PC-3 (cell line): ENCODE results near the gene DRD2.

ENCODE experiments used
- EZH2 ChIP-seq: fragments of 300-600 bp; sonication (generic); IDR thresholded peaks from one replicate; pipeline ENCODE4 v1.6.1; 2017; ENCODE audit warnings: antibody characterized with exemption, mild to moderate bottlenecking, low read length; ENCODE audit not compliant: unreplicated experiment
- EZH2phosphoT487 ChIP-seq: fragments of 300-600 bp; sonication (generic); IDR thresholded peaks from 2 replicates; pipeline ENCODE4 v1.6.1; 2018; ENCODE audit warnings: mild to moderate bottlenecking, antibody characterized with exemption, low read length, borderline replicate concordance
- TF ChIP-seq, protein P1 (sequence below): fragments of 300-600 bp; sonication (generic); conservative IDR thresholded peaks from 2 replicates; pipeline ENCODE4 v1.5.1; 2017; ENCODE audit warnings: antibody characterized with exemption, low read depth, mild to moderate bottlenecking, low read length

DNA sequence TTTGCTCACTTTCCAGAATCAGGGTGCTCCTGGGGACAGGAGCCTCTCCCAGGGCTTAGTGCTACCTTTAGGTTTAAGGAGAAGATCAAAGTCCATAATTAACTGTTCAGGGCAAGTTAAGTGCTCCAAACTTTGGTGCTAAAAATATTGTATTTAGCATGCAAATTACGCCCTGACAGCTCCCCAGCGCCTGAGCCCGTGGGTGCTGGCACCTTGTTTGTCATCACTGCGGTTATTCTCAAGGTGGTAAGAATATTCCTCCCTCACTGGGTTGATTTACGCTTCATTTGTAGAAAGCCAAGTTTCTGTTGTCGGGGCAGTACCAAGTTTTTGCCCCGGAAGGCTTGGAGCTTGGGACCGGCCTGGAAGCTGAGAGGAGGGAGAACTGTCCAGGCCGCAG is 66.3 kb downstream of the DRD2 start:
- TF ChIP-seq, protein P1, sequence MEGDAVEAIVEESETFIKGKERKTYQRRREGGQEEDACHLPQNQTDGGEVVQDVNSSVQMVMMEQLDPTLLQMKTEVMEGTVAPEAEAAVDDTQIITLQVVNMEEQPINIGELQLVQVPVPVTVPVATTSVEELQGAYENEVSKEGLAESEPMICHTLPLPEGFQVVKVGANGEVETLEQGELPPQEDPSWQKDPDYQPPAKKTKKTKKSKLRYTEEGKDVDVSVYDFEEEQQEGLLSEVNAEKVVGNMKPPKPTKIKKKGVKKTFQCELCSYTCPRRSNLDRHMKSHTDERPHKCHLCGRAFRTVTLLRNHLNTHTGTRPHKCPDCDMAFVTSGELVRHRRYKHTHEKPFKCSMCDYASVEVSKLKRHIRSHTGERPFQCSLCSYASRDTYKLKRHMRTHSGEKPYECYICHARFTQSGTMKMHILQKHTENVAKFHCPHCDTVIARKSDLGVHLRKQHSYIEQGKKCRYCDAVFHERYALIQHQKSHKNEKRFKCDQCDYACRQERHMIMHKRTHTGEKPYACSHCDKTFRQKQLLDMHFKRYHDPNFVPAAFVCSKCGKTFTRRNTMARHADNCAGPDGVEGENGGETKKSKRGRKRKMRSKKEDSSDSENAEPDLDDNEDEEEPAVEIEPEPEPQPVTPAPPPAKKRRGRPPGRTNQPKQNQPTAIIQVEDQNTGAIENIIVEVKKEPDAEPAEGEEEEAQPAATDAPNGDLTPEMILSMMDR = no peak
- TF ChIP-seq EZH2 (no peak), EZH2phosphoT487 (no peak)
